IMR-90 (cell line): Measurements from ENCODE around the gene LDLRAD3. TPM values are rescaled to one million over a fixed set of nuclear protein-coding genes. Genes with fewer than 3 reads are reported as not detected.

ENCODE experiments used
- ATAC-seq: fragments of 200-7000 bp; cut with Tn5 transposase; 2 replicates; pipeline ENCODE4 v1.9.1; 2020; ENCODE audit warnings: low read depth, mild to moderate bottlenecking, moderate library complexity
- BruUV-seq: library from RNA; stranded (reverse); fragments of 400-500 nt; replicated peaks from 2 replicates; lab custom pipeline; 2021; lab: Mats Ljungman, UMichigan
- CTCF ChIA-PET: fragments of 300-600 bp; formaldehyde crosslinking; extraction: SDS; loops from one replicate; lab custom pipeline; 2021; ENCODE audit warnings: antibody characterized with exemption; lab: Yijun Ruan, JAX
- POLR2A ChIA-PET: fragments of 300-600 bp; sonication (Branson Sonifier 250); formaldehyde crosslinking; loops from one replicate; lab custom pipeline; 2022; ENCODE audit warnings: antibody characterized with exemption; ENCODE audit not compliant: unreplicated experiment; lab: Charles Lee
- DNase-seq: peaks from one replicate; pipeline ENCODE4 v3.0.0; 2013
- H2AFZ ChIP-seq: replicated peaks from 2 replicates; pipeline ENCODE3; 2013; ENCODE audit warnings: low read length, mild to moderate bottlenecking; ENCODE audit not compliant: poor library complexity
- H2AK5ac ChIP-seq: 2 replicates; pipeline ENCODE4 v1.6.1; 2013; ENCODE audit warnings: low read depth, low read length, inconsistent platforms
- H2AK9ac ChIP-seq: replicated peaks from 2 replicates; pipeline ENCODE3; 2013; ENCODE audit warnings: mild to moderate bottlenecking, low read depth, low read length, moderate library complexity; ENCODE audit not compliant: poor library complexity
- H2BK120ac ChIP-seq: 2 replicates; pipeline ENCODE4 v1.6.1; 2013; ENCODE audit warnings: low read depth, low read length, inconsistent platforms
- H2BK15ac ChIP-seq: 3 replicates; pipeline ENCODE4 v1.6.1; 2013; ENCODE audit warnings: low read depth, low read length, inconsistent platforms
- H2BK20ac ChIP-seq: 2 replicates; pipeline ENCODE4 v1.6.1; 2013; ENCODE audit warnings: low read depth, mild to moderate bottlenecking, inconsistent platforms, low read length, moderate library complexity
- H2BK5ac ChIP-seq: 2 replicates; pipeline ENCODE4 v1.6.1; 2013; ENCODE audit warnings: mild to moderate bottlenecking, low read depth, low read length, inconsistent platforms; ENCODE audit not compliant: poor library complexity, severe bottlenecking
- H3K14ac ChIP-seq: replicated peaks from 2 replicates; pipeline ENCODE4 v1.6.1; 2013; ENCODE audit warnings: low read depth, low read length, inconsistent platforms
- H3K18ac ChIP-seq: 2 replicates; pipeline ENCODE4 v1.6.1; 2013; ENCODE audit warnings: low read depth, low read length, control low read depth
- H3K23ac ChIP-seq: 2 replicates; pipeline ENCODE4 v1.6.1; 2013; ENCODE audit warnings: low read depth, low read length, inconsistent platforms
- H3K27ac ChIP-seq: 2 replicates; pipeline ENCODE4 v1.5.1; 2013; ENCODE audit warnings: mild to moderate bottlenecking, control low read depth, low read length; ENCODE audit not compliant: insufficient read depth
- H3K27me3 ChIP-seq: 2 replicates; pipeline ENCODE4 v1.6.1; 2013; ENCODE audit warnings: low read length; ENCODE audit not compliant: control insufficient read depth, insufficient read depth
- H3K36me3 ChIP-seq: 2 replicates; pipeline ENCODE4 v1.6.1; 2013; ENCODE audit warnings: low read length, mixed read lengths; ENCODE audit not compliant: control insufficient read depth, insufficient read depth
- H3K4ac ChIP-seq: 2 replicates; pipeline ENCODE4 v1.6.1; 2013; ENCODE audit warnings: low read depth, low read length, inconsistent platforms
- H3K4me1 ChIP-seq: 2 replicates; pipeline ENCODE4 v1.6.1; 2013; ENCODE audit warnings: low read length, mixed read lengths; ENCODE audit not compliant: control insufficient read depth, insufficient read depth
- H3K4me2 ChIP-seq: 2 replicates; pipeline ENCODE4 v1.6.1; 2013; ENCODE audit warnings: low read depth, mild to moderate bottlenecking, control low read depth, low read length, moderate library complexity
- H3K4me3 ChIP-seq: 2 replicates; pipeline ENCODE4 v1.5.1; 2013; ENCODE audit warnings: low read depth, mild to moderate bottlenecking, control low read depth, low read length, moderate library complexity; ENCODE audit not compliant: insufficient read depth
- H3K56ac ChIP-seq: 2 replicates; pipeline ENCODE4 v1.6.1; 2013; ENCODE audit warnings: low read length, inconsistent platforms; ENCODE audit not compliant: insufficient read depth; ENCODE audit errors: extremely low read depth
- H3K79me1 ChIP-seq, 2 experiments: 2 replicates each; pipeline ENCODE4 v1.6.1; 2013; ENCODE audit warnings: low read length in 2 of 2, inconsistent platforms in 1 of 2, low read depth in 1 of 2
- H3K9ac ChIP-seq: 2 replicates; pipeline ENCODE4 v1.6.1; 2013; ENCODE audit warnings: low read depth, low read length, control low read depth
- H3K9me1 ChIP-seq: 2 replicates; pipeline ENCODE4 v1.6.1; 2013; ENCODE audit warnings: low read length, inconsistent platforms; ENCODE audit not compliant: insufficient read depth
- H3K9me3 ChIP-seq: 2 replicates; pipeline ENCODE4 v1.6.1; 2013; ENCODE audit warnings: low read length; ENCODE audit not compliant: control insufficient read depth, insufficient read depth
- H4K20me1 ChIP-seq: 2 replicates; pipeline ENCODE4 v1.6.1; 2013; ENCODE audit warnings: low read length, inconsistent platforms; ENCODE audit not compliant: insufficient read depth
- H4K5ac ChIP-seq: 2 replicates; pipeline ENCODE4 v1.6.1; 2013; ENCODE audit warnings: mild to moderate bottlenecking, low read depth, low read length, control low read depth
- H4K8ac ChIP-seq, 2 experiments: 2 replicates each; pipeline ENCODE4 v1.6.1; 2013; ENCODE audit warnings: low read depth in 2 of 2, low read length in 2 of 2, control low read depth in 1 of 2, inconsistent platforms in 1 of 2
- H4K91ac ChIP-seq: 2 replicates; pipeline ENCODE4 v1.6.1; 2013; ENCODE audit warnings: low read depth, low read length, inconsistent platforms; ENCODE audit not compliant: insufficient read depth
- MAFK ChIP-seq: IDR thresholded peaks from 2 replicates; pipeline ENCODE4 v1.6.1; 2012; ENCODE audit warnings: low read depth, low read length, improper control_type of control experiment
- MXI1 ChIP-seq: IDR thresholded peaks from 2 replicates; pipeline ENCODE4 v1.6.1; 2012; ENCODE audit warnings: low read depth, mild to moderate bottlenecking, low read length, moderate library complexity, borderline replicate concordance
- WGBS, 2 experiments: methylation state at CpG; one replicate each; pipeline versions ENCODE4 v1.1.5 to v1.1.7; 2013; ENCODE audit warnings: missing lambda C conversion rate in 2 of 2; ENCODE audit not compliant: insufficient read length in 1 of 2; ENCODE audit errors: extremely low coverage in 2 of 2; 5-methylcytosine and 5-hydroxymethylcytosine counted together
- dilution Hi-C: fragments of 300-500 bp; cut with HindIII; formaldehyde crosslinking; loops from one replicate; pipeline ENCODE4 v1.14.3; 2018; ENCODE audit warnings: low sequenced_read_pairs; ENCODE audit not compliant: unreplicated experiment
- in situ Hi-C: fragments of 300-500 bp; cut with MboI; formaldehyde crosslinking; loops from 3 replicates; pipeline ENCODE4 v1.14.3; 2019; ENCODE audit warnings: low sequenced_read_pairs, inconsistent platforms, mixed read lengths
- intact Hi-C: fragments of 100-400 bp; cut with micrococcal nuclease; formaldehyde crosslinking; loops from 2 replicates; pipeline ENCODE4 v1.10.0; 2022
- polyA plus RNA-seq, 3 experiments: library from polyadenylated mRNA; depleted of rRNA; stranded (reverse); fragments of >200 nt; gene quantifications; 2 replicates each; pipeline ENCODE4 v1.2.3, GENCODE V29; 2012; ENCODE audit warnings: low replicate concordance in 1 of 3
- total RNA-seq: library from RNA; depleted of rRNA; stranded (reverse); fragments of >200 nt; gene quantifications from 2 replicates; pipeline ENCODE4 v1.2.3, GENCODE V29; 2012
- TF ChIP-seq, protein P1 (sequence below): fragments of 150-350 bp; IDR thresholded peaks from 2 replicates; pipeline ENCODE4 v1.6.1; 2017; ENCODE audit warnings: mild to moderate bottlenecking, antibody characterized with exemption, low read length, low read depth
- TF ChIP-seq, protein P2 (sequence below): conservative IDR thresholded peaks from 2 replicates; pipeline ENCODE4 v1.5.1; 2012; ENCODE audit warnings: mild to moderate bottlenecking, low read depth, low read length, improper control_type of control experiment

Gene LDLRAD3
- total and polyA plus RNA-seq, 2 of the 4 experiments (the other 2 are of a cell fraction), result 2.7 to 6.4 TPM

DNA sequence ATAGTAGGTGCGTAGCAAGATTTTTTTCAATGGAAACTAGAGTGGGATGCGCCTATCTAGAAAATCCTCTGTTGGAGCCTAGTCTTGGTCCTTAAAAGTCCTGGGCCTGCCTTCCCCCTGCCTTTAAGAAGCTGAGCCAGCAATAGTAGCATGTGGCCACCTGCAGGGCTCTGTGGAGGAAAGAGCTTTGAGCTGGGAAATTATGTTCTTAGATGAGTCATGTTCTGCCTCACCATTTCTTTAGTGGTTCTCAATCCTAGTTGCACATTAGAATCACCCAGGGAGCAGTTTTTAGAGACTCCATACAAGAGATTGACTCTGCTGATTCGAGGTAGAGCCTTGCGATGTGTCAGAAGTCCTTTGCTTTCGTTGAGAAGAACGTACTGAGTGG lies 211.9 kb downstream of the LDLRAD3 start:
- CTCF ChIA-PET, result interaction anchor here (0.7 to 1.7 kb wide), 5 partner anchors 13 to 334 kb away, joined by 3 to 9 read pairs (median 4); no protein-coding TSS in a partner anchor

More for the DNA sequence above, 211.9 kb downstream of the LDLRAD3 start:
- Histone ChIP-seq H3K79me1 (peaks cover 0 to 2% of the 10 kb centered on the region in 2 experiments; a peak in 1 of 4 replicates), H3K4me1 (peaks cover 7% of the 10 kb centered on the region), H2BK5ac (no peak overlapping the region), H3K23ac (no peak overlapping the region), H2BK15ac (0 out of 3 replicates have a peak overlapping the region, but pooled peaks have one; percentile 12), H4K5ac (no peak overlapping the region), H3K4me2 (no peak overlapping the region), H3K36me3 (no peaks in the 10 kb centered on the region), H3K27ac (no peak overlapping the region), H3K18ac (no peak overlapping the region), H3K4ac (no peak overlapping the region), H2AFZ (no peak overlapping the region), H4K8ac (no peak overlapping the region), H3K9me3 (no peaks in the 10 kb centered on the region), H4K20me1 (no peaks in the 10 kb centered on the region), H2BK20ac (no peak overlapping the region), H2AK5ac (no peak overlapping the region), H2BK120ac (no peak overlapping the region), H4K91ac (no peak overlapping the region), H3K27me3 (no peaks in the 10 kb centered on the region), H3K14ac (no peak overlapping the region), H3K4me3 (no peak overlapping the region), H3K9me1 (peaks cover 6% of the 10 kb centered on the region), H3K9ac (no peak overlapping the region), H3K56ac (no peak overlapping the region), H2AK9ac (no peak overlapping the region)
- POLR2A ChIA-PET, result no interaction called here
- dilution Hi-C loops, result no loop called here
- in situ Hi-C loops, result no loop called here
- ATAC-seq (peak; percentile 81), DNase-seq (peak; percentile 78)
- WGBS, 2 experiments, result 100% methylated on average over 1 of the region's 6 CpGs; no CpG with 5 or more reads in 1 of the 2 experiments
- TF ChIP-seq, protein P1, sequence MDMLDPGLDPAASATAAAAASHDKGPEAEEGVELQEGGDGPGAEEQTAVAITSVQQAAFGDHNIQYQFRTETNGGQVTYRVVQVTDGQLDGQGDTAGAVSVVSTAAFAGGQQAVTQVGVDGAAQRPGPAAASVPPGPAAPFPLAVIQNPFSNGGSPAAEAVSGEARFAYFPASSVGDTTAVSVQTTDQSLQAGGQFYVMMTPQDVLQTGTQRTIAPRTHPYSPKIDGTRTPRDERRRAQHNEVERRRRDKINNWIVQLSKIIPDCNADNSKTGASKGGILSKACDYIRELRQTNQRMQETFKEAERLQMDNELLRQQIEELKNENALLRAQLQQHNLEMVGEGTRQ, result no peak
- TF ChIP-seq, protein P2, sequence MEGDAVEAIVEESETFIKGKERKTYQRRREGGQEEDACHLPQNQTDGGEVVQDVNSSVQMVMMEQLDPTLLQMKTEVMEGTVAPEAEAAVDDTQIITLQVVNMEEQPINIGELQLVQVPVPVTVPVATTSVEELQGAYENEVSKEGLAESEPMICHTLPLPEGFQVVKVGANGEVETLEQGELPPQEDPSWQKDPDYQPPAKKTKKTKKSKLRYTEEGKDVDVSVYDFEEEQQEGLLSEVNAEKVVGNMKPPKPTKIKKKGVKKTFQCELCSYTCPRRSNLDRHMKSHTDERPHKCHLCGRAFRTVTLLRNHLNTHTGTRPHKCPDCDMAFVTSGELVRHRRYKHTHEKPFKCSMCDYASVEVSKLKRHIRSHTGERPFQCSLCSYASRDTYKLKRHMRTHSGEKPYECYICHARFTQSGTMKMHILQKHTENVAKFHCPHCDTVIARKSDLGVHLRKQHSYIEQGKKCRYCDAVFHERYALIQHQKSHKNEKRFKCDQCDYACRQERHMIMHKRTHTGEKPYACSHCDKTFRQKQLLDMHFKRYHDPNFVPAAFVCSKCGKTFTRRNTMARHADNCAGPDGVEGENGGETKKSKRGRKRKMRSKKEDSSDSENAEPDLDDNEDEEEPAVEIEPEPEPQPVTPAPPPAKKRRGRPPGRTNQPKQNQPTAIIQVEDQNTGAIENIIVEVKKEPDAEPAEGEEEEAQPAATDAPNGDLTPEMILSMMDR, result 0 out of 2 replicates have a peak, but pooled peaks have one; percentile 4
- no peak for TF ChIP-seq MXI1
- TF ChIP-seq MAFK, result peak; percentile 72
- no TSS peak for BruUV-seq
- intact Hi-C loops, result loop anchor here (5.0 kb wide), 1 partner anchor 102 kb away; no protein-coding TSS in a partner anchor
